Measurements from ENCODE around the gene NOTCH1. TPM values are rescaled to one million over a fixed set of nuclear protein-coding genes. Genes with fewer than 3 reads are reported as not detected.

Gene NOTCH1
- total and polyA plus RNA-seq, 2 of the 13 experiments (the other 11 are each of a cell fraction or from before 2014, with no cell fraction given): 0.09 to 0.35 TPM

DNA sequence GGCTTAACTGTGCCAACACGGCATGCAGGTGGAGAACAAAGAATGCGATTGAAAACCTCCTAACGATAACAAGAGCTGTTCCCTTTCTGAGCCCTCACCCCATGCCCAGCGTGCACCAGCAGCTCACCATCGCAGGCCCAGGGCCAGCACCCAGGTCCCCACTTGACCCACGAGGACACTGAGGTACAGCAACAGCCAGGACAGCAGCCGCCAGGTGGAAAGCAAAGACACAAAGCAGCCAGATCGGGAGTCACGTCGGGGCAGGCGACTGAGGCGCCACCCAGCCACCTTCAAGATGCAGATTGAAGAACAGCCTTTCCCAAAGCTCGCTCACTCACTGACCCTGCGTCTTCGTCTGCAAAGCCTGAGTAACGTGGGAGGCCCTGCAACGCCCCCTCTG is 56.1 kb downstream of the NOTCH1 start:
- Histone ChIP-seq H3K9ac (ENCODE audit: insufficient read depth, low read depth, low read length) (no peak overlapping the region), H3K9me3 (ENCODE audit: low read length) (no peaks in the 10 kb centered on the region), H4K20me1 (ENCODE audit: insufficient read depth, low read length) (peaks cover 7% of the 10 kb centered on the region; the same call in 1 of the 2 replicates), H3K4me3 (replicated peaks in 1 of 3; ENCODE audit: insufficient read depth in 1 of 3, low read depth in 2 of 3, low read length in 3 of 3) (no peak overlapping the region), H2AFZ (ENCODE audit: low read length) (no peak overlapping the region), H3K79me2 (ENCODE audit: insufficient read depth, low read length) (no peaks in the 10 kb centered on the region), H3K27me3 (ENCODE audit: control insufficient read depth in 1 of 2, insufficient read depth in 2 of 2, low read length in 2 of 2) (peaks cover 22 to 53% of the 10 kb centered on the region in 2 experiments; a peak in 4 of 5 replicates), H3K4me2 (ENCODE audit: low read depth, low read length) (no peak overlapping the region), H3K36me3 (replicated peaks in 1 of 2; ENCODE audit: control insufficient read depth in 1 of 2, insufficient read depth in 2 of 2, low read length in 2 of 2) (no peaks in the 10 kb centered on the region), H3K27ac (ENCODE audit: extremely low read length, insufficient read depth, low read length) (no peak overlapping the region), H3K4me1 (ENCODE audit: insufficient read depth, low read length) (peaks cover 19% of the 10 kb centered on the region)
- in situ Hi-C loops (cut with HindIII; ENCODE audit: extremely low pct_ligation_motif_present, low pct_unique_long_range_greater_than_20kb): loop anchor here (5.0 kb wide), 1 partner anchor 138 kb away; no protein-coding TSS in a partner anchor
- no TSS peak for BruUV-seq (replicated peaks)
- ATAC-seq (no peak), FAIRE-seq (no peak), DNase-seq (ENCODE audit: low spot score) (no peak)
- WGBS (ENCODE audit: low lambda C conversion rate): 64% methylated on average over 15 of the region's 17 CpGs
- intact Hi-C loops (cut with micrococcal nuclease; ENCODE audit: unreplicated experiment): no loop called here
- ChIA-PET CTCF (ENCODE audit: low intra/inter-chr PET ratio, low total read pairs) (interaction anchor here (7.9 kb wide), 1 partner anchor 141 kb away, joined by 101 read pairs; no protein-coding TSS in a partner anchor), POLR2A (interaction anchor here (1.2 kb wide), 1 partner anchor 135 kb away, joined by 3 read pairs; no protein-coding TSS in a partner anchor)
- no peak for TF ChIP-seq ZNF546 (CRISPR knock-in tag; conservative IDR thresholded peaks at IDR 0.05)
- TF ChIP-seq ATM (IDR thresholded peaks at IDR 0.05; ENCODE audit: borderline replicate concordance): no peak
- TF ChIP-seq, protein P1, sequence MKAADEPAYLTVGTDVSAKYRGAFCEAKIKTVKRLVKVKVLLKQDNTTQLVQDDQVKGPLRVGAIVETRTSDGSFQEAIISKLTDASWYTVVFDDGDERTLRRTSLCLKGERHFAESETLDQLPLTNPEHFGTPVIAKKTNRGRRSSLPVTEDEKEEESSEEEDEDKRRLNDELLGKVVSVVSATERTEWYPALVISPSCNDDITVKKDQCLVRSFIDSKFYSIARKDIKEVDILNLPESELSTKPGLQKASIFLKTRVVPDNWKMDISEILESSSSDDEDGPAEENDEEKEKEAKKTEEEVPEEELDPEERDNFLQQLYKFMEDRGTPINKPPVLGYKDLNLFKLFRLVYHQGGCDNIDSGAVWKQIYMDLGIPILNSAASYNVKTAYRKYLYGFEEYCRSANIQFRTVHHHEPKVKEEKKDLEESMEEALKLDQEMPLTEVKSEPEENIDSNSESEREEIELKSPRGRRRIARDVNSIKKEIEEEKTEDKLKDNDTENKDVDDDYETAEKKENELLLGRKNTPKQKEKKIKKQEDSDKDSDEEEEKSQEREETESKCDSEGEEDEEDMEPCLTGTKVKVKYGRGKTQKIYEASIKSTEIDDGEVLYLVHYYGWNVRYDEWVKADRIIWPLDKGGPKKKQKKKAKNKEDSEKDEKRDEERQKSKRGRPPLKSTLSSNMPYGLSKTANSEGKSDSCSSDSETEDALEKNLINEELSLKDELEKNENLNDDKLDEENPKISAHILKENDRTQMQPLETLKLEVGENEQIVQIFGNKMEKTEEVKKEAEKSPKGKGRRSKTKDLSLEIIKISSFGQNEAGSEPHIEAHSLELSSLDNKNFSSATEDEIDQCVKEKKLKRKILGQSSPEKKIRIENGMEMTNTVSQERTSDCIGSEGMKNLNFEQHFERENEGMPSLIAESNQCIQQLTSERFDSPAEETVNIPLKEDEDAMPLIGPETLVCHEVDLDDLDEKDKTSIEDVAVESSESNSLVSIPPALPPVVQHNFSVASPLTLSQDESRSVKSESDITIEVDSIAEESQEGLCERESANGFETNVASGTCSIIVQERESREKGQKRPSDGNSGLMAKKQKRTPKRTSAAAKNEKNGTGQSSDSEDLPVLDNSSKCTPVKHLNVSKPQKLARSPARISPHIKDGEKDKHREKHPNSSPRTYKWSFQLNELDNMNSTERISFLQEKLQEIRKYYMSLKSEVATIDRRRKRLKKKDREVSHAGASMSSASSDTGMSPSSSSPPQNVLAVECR (CRISPR knock-in tag; IDR thresholded peaks at IDR 0.05; ENCODE audit: borderline replicate concordance): no peak
- TF ChIP-seq ZNF501 (CRISPR knock-in tag; IDR thresholded peaks at IDR 0.05): no peak
- TF ChIP-seq HES4 (CRISPR knock-in tag; IDR thresholded peaks at IDR 0.05; ENCODE audit: borderline replicate concordance): no peak
- no peak for TF ChIP-seq DMAP1 (CRISPR knock-in tag; IDR thresholded peaks at IDR 0.05)
- no peak for TF ChIP-seq SCMH1 (CRISPR knock-in tag; IDR thresholded peaks at IDR 0.05; ENCODE audit: borderline replicate concordance)
- TF ChIP-seq, protein P2, sequence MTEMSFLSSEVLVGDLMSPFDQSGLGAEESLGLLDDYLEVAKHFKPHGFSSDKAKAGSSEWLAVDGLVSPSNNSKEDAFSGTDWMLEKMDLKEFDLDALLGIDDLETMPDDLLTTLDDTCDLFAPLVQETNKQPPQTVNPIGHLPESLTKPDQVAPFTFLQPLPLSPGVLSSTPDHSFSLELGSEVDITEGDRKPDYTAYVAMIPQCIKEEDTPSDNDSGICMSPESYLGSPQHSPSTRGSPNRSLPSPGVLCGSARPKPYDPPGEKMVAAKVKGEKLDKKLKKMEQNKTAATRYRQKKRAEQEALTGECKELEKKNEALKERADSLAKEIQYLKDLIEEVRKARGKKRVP (CRISPR knock-in tag; IDR thresholded peaks at IDR 0.05): no peak
- TF ChIP-seq ZNF883 (CRISPR knock-in tag; IDR thresholded peaks at IDR 0.05; ENCODE audit: not compliant biosample characterization): no peak
- TF ChIP-seq, protein P3, sequence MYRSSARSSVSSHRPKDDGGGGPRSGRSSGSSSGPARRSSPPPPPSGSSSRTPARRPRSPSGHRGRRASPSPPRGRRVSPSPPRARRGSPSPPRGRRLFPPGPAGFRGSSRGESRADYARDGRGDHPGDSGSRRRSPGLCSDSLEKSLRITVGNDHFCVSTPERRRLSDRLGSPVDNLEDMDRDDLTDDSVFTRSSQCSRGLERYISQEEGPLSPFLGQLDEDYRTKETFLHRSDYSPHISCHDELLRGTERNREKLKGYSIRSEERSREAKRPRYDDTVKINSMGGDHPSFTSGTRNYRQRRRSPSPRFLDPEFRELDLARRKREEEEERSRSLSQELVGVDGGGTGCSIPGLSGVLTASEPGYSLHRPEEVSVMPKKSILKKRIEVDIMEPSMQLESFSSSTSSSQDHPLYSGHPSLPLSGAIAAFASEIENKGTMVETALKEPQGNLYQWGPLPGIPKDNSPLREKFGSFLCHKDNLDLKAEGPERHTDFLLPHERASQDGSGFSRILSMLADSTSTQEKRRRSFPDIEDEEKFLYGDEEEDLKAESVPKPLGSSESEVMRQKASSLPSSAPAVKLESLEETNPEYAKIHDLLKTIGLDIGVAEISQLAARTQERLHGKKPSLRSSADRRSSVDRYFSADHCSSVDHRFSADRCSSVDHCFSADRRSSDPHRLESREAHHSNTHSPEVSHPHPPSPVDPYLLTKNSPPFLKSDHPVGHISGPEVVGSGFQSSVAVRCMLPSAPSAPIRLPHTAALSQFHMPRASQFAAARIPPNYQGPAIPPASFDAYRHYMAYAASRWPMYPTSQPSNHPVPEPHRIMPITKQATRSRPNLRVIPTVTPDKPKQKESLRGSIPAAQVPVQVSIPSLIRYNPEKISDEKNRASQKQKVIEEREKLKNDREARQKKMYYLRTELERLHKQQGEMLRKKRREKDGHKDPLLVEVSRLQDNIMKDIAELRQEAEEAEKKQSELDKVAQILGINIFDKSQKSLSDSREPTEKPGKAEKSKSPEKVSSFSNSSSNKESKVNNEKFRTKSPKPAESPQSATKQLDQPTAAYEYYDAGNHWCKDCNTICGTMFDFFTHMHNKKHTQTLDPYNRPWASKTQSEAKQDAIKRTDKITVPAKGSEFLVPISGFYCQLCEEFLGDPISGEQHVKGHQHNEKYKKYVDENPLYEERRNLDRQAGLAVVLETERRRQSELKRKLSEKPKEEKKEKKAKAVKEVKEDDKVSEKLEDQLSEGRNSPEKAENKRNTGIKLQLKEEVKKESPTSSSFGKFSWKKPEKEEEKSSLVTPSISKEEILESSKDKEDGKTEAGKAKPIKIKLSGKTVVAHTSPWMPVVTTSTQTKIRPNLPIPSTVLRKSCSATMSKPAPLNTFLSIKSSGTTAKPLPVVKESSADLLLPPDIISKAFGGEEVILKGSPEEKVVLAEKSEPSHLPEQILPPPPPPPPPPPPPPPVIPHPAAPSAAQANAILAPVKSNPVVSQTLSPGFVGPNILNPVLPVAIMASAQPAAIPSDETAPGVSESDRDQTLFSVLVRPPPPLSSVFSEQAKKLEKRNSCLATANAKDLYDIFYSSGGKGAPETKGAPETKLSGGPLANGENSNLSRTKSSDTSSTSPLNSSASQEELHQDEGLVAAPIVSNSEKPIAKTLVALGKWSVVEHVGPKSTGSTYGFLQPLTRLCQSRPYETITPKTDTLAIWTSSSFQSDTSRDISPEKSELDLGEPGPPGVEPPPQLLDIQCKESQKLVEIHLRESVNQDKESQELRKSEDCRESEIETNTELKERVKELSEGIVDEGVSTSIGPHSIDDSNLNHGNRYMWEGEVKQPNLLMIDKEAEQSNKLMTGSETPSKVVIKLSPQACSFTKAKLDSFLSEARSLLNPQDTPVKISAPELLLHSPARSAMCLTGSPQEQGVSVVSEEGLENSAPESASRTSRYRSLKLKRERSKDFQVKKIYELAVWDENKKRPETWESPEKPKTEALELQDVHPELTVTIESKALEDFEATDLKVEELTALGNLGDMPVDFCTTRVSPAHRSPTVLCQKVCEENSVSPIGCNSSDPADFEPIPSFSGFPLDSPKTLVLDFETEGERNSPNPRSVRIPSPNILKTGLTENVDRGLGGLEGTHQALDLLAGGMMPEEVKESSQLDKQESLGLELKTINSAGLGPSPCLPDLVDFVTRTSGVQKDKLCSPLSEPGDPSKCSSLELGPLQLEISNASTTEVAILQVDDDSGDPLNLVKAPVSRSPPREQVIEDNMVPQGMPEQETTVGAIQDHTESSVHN (CRISPR knock-in tag; IDR thresholded peaks at IDR 0.05): no peak
- TF ChIP-seq NCOA5 (CRISPR knock-in tag; IDR thresholded peaks at IDR 0.05): no peak
